HepG2 (cell line): Measurements from ENCODE around the gene DNAJC1. TPM values are rescaled to one million over a fixed set of nuclear protein-coding genes. Genes with fewer than 3 reads are reported as not detected.
"Not testable (repeated sequence)": the region's sequence is repeated elsewhere in the genome, so short reads cannot be mapped to it uniquely, and the experiment has no call there.

ENCODE experiments used
- ATAC-seq: fragments of 200-7000 bp; cut with Tn5 transposase; 3 replicates; pipeline ENCODE4 v1.9.1; 2020; ENCODE audit warnings: mild to moderate bottlenecking, moderate library complexity
- BruUV-seq: library from RNA; stranded (reverse); fragments of 400-500 nt; replicated peaks from 2 replicates; lab custom pipeline; 2021; lab: Mats Ljungman, UMichigan
- CTCF ChIA-PET: fragments of 300-600 bp; formaldehyde crosslinking; extraction: SDS; loops from one replicate; lab custom pipeline; 2021; ENCODE audit warnings: low total read pairs, inconsistent platforms, low intra/inter-chr PET ratio; lab: Yijun Ruan, JAX
- POLR2A ChIA-PET: fragments of 350-600 bp; sonication (Branson Sonifier 250); formaldehyde crosslinking; loops from one replicate; lab custom pipeline; 2020; ENCODE audit warnings: antibody characterized with exemption, inconsistent platforms; lab: Yijun Ruan, JAX
- DNase-seq: peaks from one replicate; pipeline ENCODE4 v3.0.0-alpha.2; 2015; ENCODE audit warnings: low spot score
- FAIRE-seq: peaks from 3 replicates; lab custom pipeline; 2011; peaks lifted over from hg19 to GRCh38; lab: Jason Lieb, UNC
- H2AFZ ChIP-seq: one replicate; pipeline ENCODE4 v1.6.1; 2011; ENCODE audit warnings: low read length, inconsistent platforms
- H3K27ac ChIP-seq: fragments of 300-600 bp; 3 replicates; pipeline ENCODE4 v1.8.0; 2011; ENCODE audit warnings: mixed run types, mild to moderate bottlenecking, mixed read lengths, low read length, inconsistent platforms; ENCODE audit not compliant: insufficient read depth; ENCODE audit errors: extremely low read length
- H3K27me3 ChIP-seq, 2 experiments: fragments of 200-600 bp in 1 of 2; 2 replicates in 1 of 2; 3 replicates in 1 of 2; pipeline versions ENCODE4 v1.6.0 to v1.8.0; 2011; ENCODE audit warnings: low read length in 2 of 2, mild to moderate bottlenecking in 2 of 2, moderate library complexity in 2 of 2, inconsistent platforms in 1 of 2; ENCODE audit not compliant: insufficient read depth in 2 of 2, control insufficient read depth in 1 of 2
- H3K36me3 ChIP-seq, 2 experiments: fragments of 200-600 bp in 1 of 2; replicated peaks in 1 of 2; 2 replicates in 1 of 2; 3 replicates in 1 of 2; pipeline versions ENCODE4 v1.5.1 to v1.8.0; 2011; ENCODE audit warnings: low read length in 2 of 2, inconsistent platforms in 1 of 2; ENCODE audit not compliant: insufficient read depth in 2 of 2, control insufficient read depth in 1 of 2
- H3K4me1 ChIP-seq: 2 replicates; pipeline ENCODE4 v1.5.1; 2012; ENCODE audit warnings: low read length, inconsistent platforms; ENCODE audit not compliant: insufficient read depth
- H3K4me2 ChIP-seq: 2 replicates; pipeline ENCODE4 v1.6.0; 2011; ENCODE audit warnings: low read depth, low read length, inconsistent platforms
- H3K4me3 ChIP-seq, 3 experiments: fragments of 200-600 bp in 1 of 3; sonication (generic), shearing (Covaris generic) in 1 of 3; replicated peaks in 1 of 3; 2 replicates each; pipeline ENCODE4 v1.5.1; 2011 to 2016; ENCODE audit warnings: low read length in 3 of 3, inconsistent platforms in 2 of 3, low read depth in 2 of 3, mild to moderate bottlenecking in 2 of 3, control low read depth in 1 of 3, mixed read lengths in 1 of 3; ENCODE audit not compliant: insufficient read depth in 1 of 3
- H3K79me2 ChIP-seq: one replicate; pipeline ENCODE4 v1.6.1; 2011; ENCODE audit warnings: low read length, inconsistent platforms; ENCODE audit not compliant: insufficient read depth
- H3K9ac ChIP-seq: 2 replicates; pipeline ENCODE4 v1.6.0; 2011; ENCODE audit warnings: mild to moderate bottlenecking, low read depth, low read length, inconsistent platforms; ENCODE audit not compliant: insufficient read depth
- H3K9me3 ChIP-seq: 2 replicates; pipeline ENCODE4 v1.5.1; 2012; ENCODE audit warnings: mild to moderate bottlenecking, low read length
- H4K20me1 ChIP-seq: 2 replicates; pipeline ENCODE4 v1.6.0; 2011; ENCODE audit warnings: inconsistent platforms, mild to moderate bottlenecking, low read length, moderate library complexity; ENCODE audit not compliant: insufficient read depth
- RBM22 ChIP-seq: fragments of 200-400 bp; formaldehyde crosslinking; optimal IDR thresholded peaks from 2 replicates; pipeline ENCODE3; 2017; ENCODE audit warnings: mild to moderate bottlenecking, low read length, moderate library complexity
- SMARCE1 ChIP-seq: fragments of 450-650 bp; IDR thresholded peaks from 2 replicates; pipeline ENCODE4 v1.6.1; 2017; ENCODE audit warnings: borderline replicate concordance
- ZNF607 ChIP-seq: sonication (generic); formaldehyde crosslinking; IDR thresholded peaks from 2 replicates; pipeline ENCODE4 v1.5.1; 2020; ENCODE audit warnings: missing genetic modification reagents, mild to moderate bottlenecking, borderline replicate concordance
- ZNF644 ChIP-seq: IDR thresholded peaks from 2 replicates; pipeline ENCODE4 v1.6.1; 2016; ENCODE audit warnings: low read depth
- ZNF841 ChIP-seq: sonication (generic); formaldehyde crosslinking; IDR thresholded peaks from 2 replicates; pipeline ENCODE4 v1.8.1; 2023; ENCODE audit warnings: missing genetic modification reagents, borderline replicate concordance
- WGBS: methylation state at CpG from one replicate; pipeline ENCODE4 v1.1.6; 2017; ENCODE audit warnings: low lambda C conversion rate; 5-methylcytosine and 5-hydroxymethylcytosine counted together
- in situ Hi-C: cut with HindIII; loops from 2 replicates; pipeline ENCODE4 v1.10.0; 2017; ENCODE audit warnings: low pct_unique_long_range_greater_than_20kb; ENCODE audit not compliant: extremely low pct_ligation_motif_present
- intact Hi-C: fragments of 100-400 bp; cut with micrococcal nuclease; formaldehyde crosslinking; loops from one replicate; pipeline ENCODE4 v1.10.0; 2022; ENCODE audit not compliant: unreplicated experiment
- polyA plus RNA-seq, 8 experiments: library from polyadenylated mRNA; depleted of rRNA in 3 of 8; stranded (reverse) in 7 of 8; unstranded in 1 of 8; fragments of >200 nt; fragmentation: Illumina TruSeq in 4 of 8; extraction: Trizol in 4 of 8; gene quantifications; 2 replicates each; pipeline versions ENCODE4 v1.2.1 to v1.2.3, GENCODE V29; 2011 to 2016; ENCODE audit warnings: low read depth in 4 of 8, missing spikeins in 1 of 8, mixed read lengths in 1 of 8; ENCODE audit not compliant: insufficient read depth in 1 of 8
- total RNA-seq, 5 experiments: library from RNA; depleted of rRNA; stranded (reverse); fragments of >200 nt; fragmentation: Illumina TruSeq; extraction: Trizol; gene quantifications; 2 replicates each; pipeline ENCODE4 v1.2.3, GENCODE V29; 2016; ENCODE audit warnings: low read depth in 1 of 5
- TF ChIP-seq, protein P1 (sequence below), 2 experiments: sonication (generic) in 1 of 2; formaldehyde crosslinking in 1 of 2; IDR thresholded peaks; 2 replicates each; pipeline versions ENCODE4 v1.4.0 to v1.6.1; 2018 to 2020; ENCODE audit warnings: missing genetic modification reagents in 2 of 2, borderline replicate concordance in 1 of 2, low read depth in 1 of 2, mild to moderate bottlenecking in 1 of 2, missing biosample characterization in 1 of 2
- TF ChIP-seq, protein P2 (sequence below): sonication (generic); formaldehyde crosslinking; conservative IDR thresholded peaks from 2 replicates; pipeline ENCODE4 v1.4.0; 2020; ENCODE audit warnings: missing genetic modification reagents
- TF ChIP-seq, protein P3 (sequence below): sonication (generic); formaldehyde crosslinking; IDR thresholded peaks from 2 replicates; pipeline ENCODE4 v1.4.0; 2020; ENCODE audit warnings: missing genetic modification reagents, mild to moderate bottlenecking, borderline replicate concordance
- TF ChIP-seq, protein P4 (sequence below): sonication (generic); formaldehyde crosslinking; conservative IDR thresholded peaks from 2 replicates; pipeline ENCODE4 v1.4.0; 2020; ENCODE audit warnings: missing genetic modification reagents

DNAJC1 gene
- total and polyA plus RNA-seq, 2 of the 13 experiments (the other 11 are each of a cell fraction or from before 2014, with no cell fraction given), result 9.9 to 16.6 TPM

GRCh38 chr10:21869087-21869486 lies 134.4 kb downstream of the DNAJC1 start:
- H3K4me3 ChIP-seq, in situ Hi-C loops, H3K27ac ChIP-seq, H3K9ac ChIP-seq, H3K27me3 ChIP-seq, CTCF ChIA-PET, FAIRE-seq, H4K20me1 ChIP-seq, ATAC-seq, DNase-seq, POLR2A ChIA-PET, H3K9me3 ChIP-seq, intact Hi-C loops, H2AFZ ChIP-seq, H3K36me3 ChIP-seq, H3K4me1 ChIP-seq, H3K79me2 ChIP-seq, H3K4me2 ChIP-seq, BruUV-seq: not testable (repeated sequence)
- 100% methylated on average over 2 of the region's 2 CpGs for whole genome bisulfite sequencing

GRCh38 chr10:21860718-21861117 lies 142.8 kb downstream of the DNAJC1 start:
- Histone ChIP-seq H3K27me3 (no peaks in the 10 kb centered on the region), H4K20me1 (no peaks in the 10 kb centered on the region), H3K36me3 (no peaks in the 10 kb centered on the region), H3K79me2 (no peaks in the 10 kb centered on the region), H3K9me3 (no peaks in the 10 kb centered on the region), H3K27ac (no peak overlapping the region), H3K4me1 (no peaks in the 10 kb centered on the region), H2AFZ (no peak overlapping the region), H3K4me3 (no peak overlapping the region), H3K4me2 (no peak overlapping the region), H3K9ac (no peak overlapping the region)
- FAIRE-seq (no peak), ATAC-seq (no peak), DNase-seq (no peak)
- in situ Hi-C loops, result no loop called here
- CTCF ChIA-PET, result no interaction called here
- WGBS, result 100% methylated on average over 1 of the region's 1 CpG
- intact Hi-C loops, result no loop called here
- no TSS peak for BruUV-seq
- POLR2A ChIA-PET, result no interaction called here
- TF ChIP-seq, protein P1, sequence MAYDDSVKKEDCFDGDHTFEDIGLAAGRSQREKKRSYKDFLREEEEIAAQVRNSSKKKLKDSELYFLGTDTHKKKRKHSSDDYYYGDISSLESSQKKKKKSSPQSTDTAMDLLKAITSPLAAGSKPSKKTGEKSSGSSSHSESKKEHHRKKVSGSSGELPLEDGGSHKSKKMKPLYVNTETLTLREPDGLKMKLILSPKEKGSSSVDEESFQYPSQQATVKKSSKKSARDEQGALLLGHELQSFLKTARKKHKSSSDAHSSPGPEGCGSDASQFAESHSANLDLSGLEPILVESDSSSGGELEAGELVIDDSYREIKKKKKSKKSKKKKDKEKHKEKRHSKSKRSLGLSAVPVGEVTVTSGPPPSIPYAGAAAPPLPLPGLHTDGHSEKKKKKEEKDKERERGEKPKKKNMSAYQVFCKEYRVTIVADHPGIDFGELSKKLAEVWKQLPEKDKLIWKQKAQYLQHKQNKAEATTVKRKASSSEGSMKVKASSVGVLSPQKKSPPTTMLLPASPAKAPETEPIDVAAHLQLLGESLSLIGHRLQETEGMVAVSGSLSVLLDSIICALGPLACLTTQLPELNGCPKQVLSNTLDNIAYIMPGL (CRISPR knock-in tag; IDR thresholded peaks at IDR 0.05; ENCODE audit: borderline replicate concordance in 1 of 2, low read depth in 1 of 2), result no peak
- TF ChIP-seq ZNF841 (no peak), SMARCE1 (no peak), RBM22 (no peak), ZNF607 (CRISPR knock-in tag) (no peak), ZNF644 (CRISPR knock-in tag) (no peak)
- TF ChIP-seq, protein P2, sequence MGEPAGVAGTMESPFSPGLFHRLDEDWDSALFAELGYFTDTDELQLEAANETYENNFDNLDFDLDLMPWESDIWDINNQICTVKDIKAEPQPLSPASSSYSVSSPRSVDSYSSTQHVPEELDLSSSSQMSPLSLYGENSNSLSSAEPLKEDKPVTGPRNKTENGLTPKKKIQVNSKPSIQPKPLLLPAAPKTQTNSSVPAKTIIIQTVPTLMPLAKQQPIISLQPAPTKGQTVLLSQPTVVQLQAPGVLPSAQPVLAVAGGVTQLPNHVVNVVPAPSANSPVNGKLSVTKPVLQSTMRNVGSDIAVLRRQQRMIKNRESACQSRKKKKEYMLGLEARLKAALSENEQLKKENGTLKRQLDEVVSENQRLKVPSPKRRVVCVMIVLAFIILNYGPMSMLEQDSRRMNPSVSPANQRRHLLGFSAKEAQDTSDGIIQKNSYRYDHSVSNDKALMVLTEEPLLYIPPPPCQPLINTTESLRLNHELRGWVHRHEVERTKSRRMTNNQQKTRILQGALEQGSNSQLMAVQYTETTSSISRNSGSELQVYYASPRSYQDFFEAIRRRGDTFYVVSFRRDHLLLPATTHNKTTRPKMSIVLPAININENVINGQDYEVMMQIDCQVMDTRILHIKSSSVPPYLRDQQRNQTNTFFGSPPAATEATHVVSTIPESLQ, result no peak
- TF ChIP-seq, protein P3, sequence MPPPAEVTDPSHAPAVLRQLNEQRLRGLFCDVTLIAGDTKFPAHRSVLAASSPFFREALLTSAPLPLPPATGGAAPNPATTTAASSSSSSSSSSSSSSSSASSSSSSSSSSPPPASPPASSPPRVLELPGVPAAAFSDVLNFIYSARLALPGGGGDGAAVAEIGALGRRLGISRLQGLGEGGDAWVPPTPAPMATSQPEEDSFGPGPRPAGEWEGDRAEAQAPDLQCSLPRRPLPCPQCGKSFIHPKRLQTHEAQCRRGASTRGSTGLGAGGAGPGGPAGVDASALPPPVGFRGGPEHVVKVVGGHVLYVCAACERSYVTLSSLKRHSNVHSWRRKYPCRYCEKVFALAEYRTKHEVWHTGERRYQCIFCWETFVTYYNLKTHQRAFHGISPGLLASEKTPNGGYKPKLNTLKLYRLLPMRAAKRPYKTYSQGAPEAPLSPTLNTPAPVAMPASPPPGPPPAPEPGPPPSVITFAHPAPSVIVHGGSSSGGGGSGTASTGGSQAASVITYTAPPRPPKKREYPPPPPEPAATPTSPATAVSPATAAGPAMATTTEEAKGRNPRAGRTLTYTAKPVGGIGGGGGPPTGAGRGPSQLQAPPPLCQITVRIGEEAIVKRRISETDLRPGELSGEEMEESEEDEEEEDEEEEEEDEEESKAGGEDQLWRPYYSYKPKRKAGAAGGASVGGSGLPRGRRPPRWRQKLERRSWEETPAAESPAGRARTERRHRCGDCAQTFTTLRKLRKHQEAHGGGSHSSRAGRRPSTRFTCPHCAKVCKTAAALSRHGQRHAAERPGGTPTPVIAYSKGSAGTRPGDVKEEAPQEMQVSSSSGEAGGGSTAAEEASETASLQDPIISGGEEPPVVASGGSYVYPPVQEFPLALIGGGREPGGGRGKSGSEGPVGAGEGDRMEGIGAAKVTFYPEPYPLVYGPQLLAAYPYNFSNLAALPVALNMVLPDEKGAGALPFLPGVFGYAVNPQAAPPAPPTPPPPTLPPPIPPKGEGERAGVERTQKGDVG (CRISPR knock-in tag), result no peak
- TF ChIP-seq, protein P4, sequence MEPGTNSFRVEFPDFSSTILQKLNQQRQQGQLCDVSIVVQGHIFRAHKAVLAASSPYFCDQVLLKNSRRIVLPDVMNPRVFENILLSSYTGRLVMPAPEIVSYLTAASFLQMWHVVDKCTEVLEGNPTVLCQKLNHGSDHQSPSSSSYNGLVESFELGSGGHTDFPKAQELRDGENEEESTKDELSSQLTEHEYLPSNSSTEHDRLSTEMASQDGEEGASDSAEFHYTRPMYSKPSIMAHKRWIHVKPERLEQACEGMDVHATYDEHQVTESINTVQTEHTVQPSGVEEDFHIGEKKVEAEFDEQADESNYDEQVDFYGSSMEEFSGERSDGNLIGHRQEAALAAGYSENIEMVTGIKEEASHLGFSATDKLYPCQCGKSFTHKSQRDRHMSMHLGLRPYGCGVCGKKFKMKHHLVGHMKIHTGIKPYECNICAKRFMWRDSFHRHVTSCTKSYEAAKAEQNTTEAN (CRISPR knock-in tag), result no peak
